ENCODE results near the gene UBE2K.
"Not testable (repeated sequence)": the region's sequence is repeated elsewhere in the genome, so short reads cannot be mapped to it uniquely, and the experiment has no call there.

Gene UBE2K

GRCh38 chr4:39710098-39710896 is 12.4 kb downstream of the UBE2K start:
- H3K27ac ChIP-seq (ENCODE audit: low read depth, low read length), result no peak overlapping the region
- peaks cover 0 to 4% of the 10 kb centered on the region in 2 donors for H3K36me3 ChIP-seq (ENCODE audit: control insufficient read depth in 1 of 2, insufficient read depth in 2 of 2, low read length in 2 of 2)
- peaks cover 0 to 18% of the 10 kb centered on the region in 2 donors for H3K4me1 ChIP-seq (ENCODE audit: control insufficient read depth in 1 of 2, insufficient read depth in 2 of 2, low read length in 2 of 2)

GRCh38 chr4:39712819-39713607 is 15.1 kb downstream of the UBE2K start:
- H3K27me3 ChIP-seq (ENCODE audit: control insufficient read depth in 1 of 2, insufficient read depth in 2 of 2, low read length in 2 of 2), result no peaks in the 10 kb centered on the region
- H3K9ac ChIP-seq (ENCODE audit: low read depth in 1 of 2, low read length in 2 of 2), result no peak overlapping the region
- H3K4me1 ChIP-seq (ENCODE audit: control insufficient read depth in 1 of 2, insufficient read depth in 2 of 2, low read length in 2 of 2), result peaks cover 0 to 16% of the 10 kb centered on the region in 2 donors
- no peaks in the 10 kb centered on the region for H3K9me3 ChIP-seq (ENCODE audit: control insufficient read depth in 1 of 2, low read length in 2 of 2)
- H3K36me3 ChIP-seq (ENCODE audit: control insufficient read depth in 1 of 2, insufficient read depth in 2 of 2, low read length in 2 of 2), result peaks cover 0 to 4% of the 10 kb centered on the region in 2 donors
- H3K4me3 ChIP-seq (ENCODE audit: low read depth in 1 of 2, low read length in 2 of 2), result no peak overlapping the region
- H3K27ac ChIP-seq (ENCODE audit: low read depth, low read length), result no peak overlapping the region

More at GRCh38 chr4:39710098-39710896, 12.4 kb downstream of the UBE2K start:
- Histone ChIP-seq H3K4me3 (ENCODE audit: low read depth in 1 of 2, low read length in 2 of 2) (no peak overlapping the region), H3K27me3 (ENCODE audit: control insufficient read depth in 1 of 2, insufficient read depth in 2 of 2, low read length in 2 of 2) (no peaks in the 10 kb centered on the region), H3K9ac (ENCODE audit: low read depth in 1 of 2, low read length in 2 of 2) (no peak overlapping the region), H3K9me3 (ENCODE audit: control insufficient read depth in 1 of 2, low read length in 2 of 2) (no peaks in the 10 kb centered on the region)

- Histone ChIP-seq H3K4me1 (ENCODE audit: control insufficient read depth in 1 of 2, insufficient read depth in 2 of 2, low read length in 2 of 2) (peaks cover 0 to 10% of the 10 kb centered on the region in 2 donors), H3K27me3 (ENCODE audit: control insufficient read depth in 1 of 2, insufficient read depth in 2 of 2, low read length in 2 of 2) (no peaks in the 10 kb centered on the region), H3K27ac (ENCODE audit: low read depth, low read length) (no peak overlapping the region), H3K4me3 (ENCODE audit: low read depth in 1 of 2, low read length in 2 of 2) (no peak overlapping the region), H3K9ac (ENCODE audit: low read depth in 1 of 2, low read length in 2 of 2) (no peak overlapping the region), H3K9me3 (ENCODE audit: control insufficient read depth in 1 of 2, low read length in 2 of 2) (no peaks in the 10 kb centered on the region), H3K36me3 (ENCODE audit: control insufficient read depth in 1 of 2, insufficient read depth in 2 of 2, low read length in 2 of 2) (peaks cover 0 to 4% of the 10 kb centered on the region in 2 donors)
These were observed 15.8 kb downstream of the UBE2K start for GRCh38 chr4:39713691-39714090.

- H3K27ac ChIP-seq (ENCODE audit: low read depth, low read length), result no peak overlapping the region
- peaks cover 4 to 5% of the 10 kb centered on the region in 2 donors for H3K4me1 ChIP-seq (ENCODE audit: control insufficient read depth in 1 of 2, insufficient read depth in 2 of 2, low read length in 2 of 2)
- H3K9ac ChIP-seq (ENCODE audit: low read depth in 1 of 2, low read length in 2 of 2), result no peak overlapping the region
- no peaks in the 10 kb centered on the region for H3K9me3 ChIP-seq (ENCODE audit: control insufficient read depth in 1 of 2, low read length in 2 of 2)
- peaks cover 0 to 6% of the 10 kb centered on the region in 2 donors for H3K36me3 ChIP-seq (ENCODE audit: control insufficient read depth in 1 of 2, insufficient read depth in 2 of 2, low read length in 2 of 2)
- no peak overlapping the region for H3K4me3 ChIP-seq (ENCODE audit: low read depth in 1 of 2, low read length in 2 of 2)
- no peaks in the 10 kb centered on the region for H3K27me3 ChIP-seq (ENCODE audit: control insufficient read depth in 1 of 2, insufficient read depth in 2 of 2, low read length in 2 of 2)
These were observed 16.2 kb downstream of the UBE2K start for GRCh38 chr4:39714166-39714565.

- H3K36me3 ChIP-seq (ENCODE audit: control insufficient read depth in 1 of 2, insufficient read depth in 2 of 2, low read length in 2 of 2), result peaks cover 0 to 6% of the 10 kb centered on the region in 2 donors
- H3K4me3 ChIP-seq (ENCODE audit: low read depth in 1 of 2, low read length in 2 of 2), result no peak overlapping the region
- H3K9me3 ChIP-seq (ENCODE audit: control insufficient read depth in 1 of 2, low read length in 2 of 2), result no peaks in the 10 kb centered on the region
- H3K9ac ChIP-seq (ENCODE audit: low read depth in 1 of 2, low read length in 2 of 2), result no peak overlapping the region
- no peak overlapping the region for H3K27ac ChIP-seq (ENCODE audit: low read depth, low read length)
- no peaks in the 10 kb centered on the region for H3K27me3 ChIP-seq (ENCODE audit: control insufficient read depth in 1 of 2, insufficient read depth in 2 of 2, low read length in 2 of 2)
- H3K4me1 ChIP-seq (ENCODE audit: control insufficient read depth in 1 of 2, insufficient read depth in 2 of 2, low read length in 2 of 2), result peaks cover 4% of the 10 kb centered on the region in 2 donors
These were observed 17.9 kb downstream of the UBE2K start for GRCh38 chr4:39715788-39716187.

GRCh38 chr4:39716356-39716755 is 18.4 kb downstream of the UBE2K start:
- no peak overlapping the region for H3K4me3 ChIP-seq (ENCODE audit: low read depth in 1 of 2, low read length in 2 of 2)
- H3K27ac ChIP-seq (ENCODE audit: low read depth, low read length), result no peak overlapping the region
- no peaks in the 10 kb centered on the region for H3K27me3 ChIP-seq (ENCODE audit: control insufficient read depth in 1 of 2, insufficient read depth in 2 of 2, low read length in 2 of 2)
- peaks cover 0 to 6% of the 10 kb centered on the region in 2 donors for H3K36me3 ChIP-seq (ENCODE audit: control insufficient read depth in 1 of 2, insufficient read depth in 2 of 2, low read length in 2 of 2)
- H3K9me3 ChIP-seq (ENCODE audit: control insufficient read depth in 1 of 2, low read length in 2 of 2), result no peaks in the 10 kb centered on the region
- no peak overlapping the region for H3K9ac ChIP-seq (ENCODE audit: low read depth in 1 of 2, low read length in 2 of 2)
- peaks cover 4% of the 10 kb centered on the region in 2 donors for H3K4me1 ChIP-seq (ENCODE audit: control insufficient read depth in 1 of 2, insufficient read depth in 2 of 2, low read length in 2 of 2)

GRCh38 chr4:39717743-39718142 is 19.8 kb downstream of the UBE2K start:
- H3K27me3 ChIP-seq (ENCODE audit: control insufficient read depth in 1 of 2, insufficient read depth in 2 of 2, low read length in 2 of 2); H3K4me3 ChIP-seq (ENCODE audit: low read depth in 1 of 2, low read length in 2 of 2); H3K27ac ChIP-seq (ENCODE audit: low read depth, low read length); H3K36me3 ChIP-seq (ENCODE audit: control insufficient read depth in 1 of 2, insufficient read depth in 2 of 2, low read length in 2 of 2); H3K4me1 ChIP-seq (ENCODE audit: control insufficient read depth in 1 of 2, insufficient read depth in 2 of 2, low read length in 2 of 2); H3K9me3 ChIP-seq (ENCODE audit: control insufficient read depth in 1 of 2, low read length in 2 of 2); H3K9ac ChIP-seq (ENCODE audit: low read depth in 1 of 2, low read length in 2 of 2): not testable (repeated sequence)

- H3K36me3 ChIP-seq (ENCODE audit: control insufficient read depth in 1 of 2, insufficient read depth in 2 of 2, low read length in 2 of 2), result peaks cover 0 to 6% of the 10 kb centered on the region in 2 donors
- no peak overlapping the region for H3K4me3 ChIP-seq (ENCODE audit: low read depth in 1 of 2, low read length in 2 of 2)
- no peak overlapping the region for H3K27ac ChIP-seq (ENCODE audit: low read depth, low read length)
- H3K27me3 ChIP-seq (ENCODE audit: control insufficient read depth in 1 of 2, insufficient read depth in 2 of 2, low read length in 2 of 2), result no peaks in the 10 kb centered on the region
- no peak overlapping the region for H3K9ac ChIP-seq (ENCODE audit: low read depth in 1 of 2, low read length in 2 of 2)
- H3K4me1 ChIP-seq (ENCODE audit: control insufficient read depth in 1 of 2, insufficient read depth in 2 of 2, low read length in 2 of 2), result peaks cover 4% of the 10 kb centered on the region in 2 donors
- no peaks in the 10 kb centered on the region for H3K9me3 ChIP-seq (ENCODE audit: control insufficient read depth in 1 of 2, low read length in 2 of 2)
These were observed 20.7 kb downstream of the UBE2K start for GRCh38 chr4:39718366-39719323.

GRCh38 chr4:39719804-39720580 is 22.1 kb downstream of the UBE2K start:
- Histone ChIP-seq H3K9ac (ENCODE audit: low read depth in 1 of 2, low read length in 2 of 2) (no peak overlapping the region), H3K27me3 (ENCODE audit: control insufficient read depth in 1 of 2, insufficient read depth in 2 of 2, low read length in 2 of 2) (no peaks in the 10 kb centered on the region), H3K4me3 (ENCODE audit: low read depth in 1 of 2, low read length in 2 of 2) (no peak overlapping the region), H3K27ac (ENCODE audit: low read depth, low read length) (no peak overlapping the region), H3K36me3 (ENCODE audit: control insufficient read depth in 1 of 2, insufficient read depth in 2 of 2, low read length in 2 of 2) (peaks cover 0 to 2% of the 10 kb centered on the region in 2 donors), H3K9me3 (ENCODE audit: control insufficient read depth in 1 of 2, low read length in 2 of 2) (no peaks in the 10 kb centered on the region), H3K4me1 (ENCODE audit: control insufficient read depth in 1 of 2, insufficient read depth in 2 of 2, low read length in 2 of 2) (peaks cover 0 to 4% of the 10 kb centered on the region in 2 donors)

Measured in duodenal mucosa (tissue), 2 donors.